ENCODE data around the gene OR1L1. TPM values are rescaled to one million over a fixed set of nuclear protein-coding genes. Genes with fewer than 3 reads are reported as not detected.

OR1L1 gene
- polyA plus RNA-seq (2013, experiment 1 of 2; ENCODE audit: insufficient read length) = not detected
- polyA plus RNA-seq (2013, experiment 2 of 2; ENCODE audit: insufficient read length) = not detected

GRCh38 chr9:122661416-122661815 is at the start of gene OR1L1:
Gene OR1L1, plus strand, starts transcription at chr9:122661716. Its CDS starts 0 bp downstream, at chr9:122661716.
- no peak for DNase-seq

- DNase-seq = no peak
These were observed 47.2 kb upstream of the OR1L1 start, which contains the start of gene OR1Q1 for GRCh38 chr9:122614362-122614761. Gene OR1Q1, plus strand, starts transcription at chr9:122614738. Its CDS starts 0 bp downstream, at chr9:122614738.

GRCh38 chr9:122619996-122620395 is 41.5 kb upstream of the OR1L1 start:
- no peak for DNase-seq

GRCh38 chr9:122642226-122642625 is 19.3 kb upstream of the OR1L1 start:
- no peak for DNase-seq

- no peak for DNase-seq
These were observed 5.1 kb upstream of the OR1L1 start for GRCh38 chr9:122656378-122656777.

- no peak for DNase-seq
These were observed 4.0 kb upstream of the OR1L1 start, which contains the start of gene OR1B1 for GRCh38 chr9:122657527-122657926. Gene OR1B1, minus strand, starts transcription at chr9:122657627.

GRCh38 chr9:122672481-122672880 is 11.0 kb downstream of the OR1L1 start:
- DNase-seq = no peak

- no peak for DNase-seq
These were observed 23.3 kb downstream of the OR1L1 start for GRCh38 chr9:122684851-122685250.

GRCh38 chr9:122695696-122696095 is 34.2 kb downstream of the OR1L1 start:
- DNase-seq = no peak

Data from fibroblast of skin of abdomen (primary cell).